Sciatic nerve (tissue), 2 donors: ENCODE data around the gene FMO3. TPM values are rescaled to one million over a fixed set of nuclear protein-coding genes. Genes with fewer than 3 reads are reported as not detected.

Experiments used
- ATAC-seq: fragments of 200-7000 bp; cut with Tn5 transposase; one replicate; pipeline ENCODE4 v1.9.1; 2020; ENCODE audit warnings: mild to moderate bottlenecking, moderate library complexity
- DNase-seq: peaks from one replicate; pipeline ENCODE4 v3.0.0-alpha.2; 2020; ENCODE audit warnings: low spot score
- intact Hi-C: fragments of 100-400 bp; cut with DNase I; formaldehyde crosslinking; loops from one replicate; pipeline ENCODE4 v1.14.2; 2022
- microRNA-seq: library from miRNA; unstranded; fragments of <30 nt; microRNA quantifications from one replicate; pipeline ENCODE4 v1.2.0, GENCODE V29; 2020
- total RNA-seq: library from RNA; stranded (reverse); fragmentation: NEBNext Ultra II Directional; extraction: Animal tissue kit (Norgen Biotek cat#: 25700); gene quantifications from one replicate; pipeline ENCODE4 v1.2.1, GENCODE V29; 2021
- donor health status: DM: no; HTN: no; CAD: no.
- donor health status: DM: no; HTN: no; CAD: no.

Gene FMO3
- total RNA-seq, 1 donor from 2014 or later = 3.0 TPM

DNA sequence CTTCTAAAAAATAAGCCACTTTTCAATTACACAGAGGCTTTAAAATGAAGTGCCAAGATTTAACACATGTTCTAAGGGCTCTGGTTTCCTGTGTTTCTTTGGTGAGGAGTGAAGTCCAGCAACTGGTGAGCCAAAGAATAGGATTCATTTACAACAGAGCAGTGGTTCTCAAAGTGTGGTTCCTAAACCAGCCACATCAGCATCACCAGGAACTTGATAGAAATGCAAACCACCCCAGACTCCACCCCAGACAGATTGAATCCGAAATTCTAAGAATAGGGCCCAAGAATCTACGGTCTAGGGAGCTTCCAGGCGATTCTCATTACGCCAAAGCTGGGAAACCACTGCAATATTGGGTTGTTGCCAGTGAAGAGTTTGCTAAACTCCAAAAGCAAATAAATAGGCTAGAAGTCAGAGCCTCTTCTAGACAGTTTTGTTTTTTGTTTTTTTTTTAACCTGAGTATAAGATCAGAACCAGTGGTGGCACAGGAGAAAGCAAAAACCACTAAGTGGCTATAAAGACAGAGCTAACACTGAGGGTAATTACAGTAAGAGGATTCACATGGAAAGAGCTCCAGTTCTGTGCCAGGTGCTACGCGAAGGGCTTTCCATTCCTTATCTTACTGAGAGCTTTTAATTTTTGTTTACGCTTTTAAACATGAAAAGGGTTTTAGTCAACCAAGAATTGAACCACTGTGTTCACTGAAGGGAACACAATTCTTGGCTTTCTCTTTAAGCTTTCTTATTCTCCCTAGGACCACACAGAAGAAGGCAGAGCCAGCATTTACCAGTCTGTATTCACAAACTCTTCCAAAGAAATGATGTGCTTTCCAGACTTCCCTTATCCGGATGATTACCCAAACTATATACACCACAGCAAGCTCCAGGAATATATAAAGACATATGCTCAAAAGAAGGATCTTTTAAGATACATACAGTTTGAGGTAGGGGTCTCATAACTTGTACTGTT, 52.0 kb downstream of the FMO3 start:
- intact Hi-C loops = no loop called here
- ATAC-seq = peak; percentile 68
- peak; percentile 56 for DNase-seq

DNA sequence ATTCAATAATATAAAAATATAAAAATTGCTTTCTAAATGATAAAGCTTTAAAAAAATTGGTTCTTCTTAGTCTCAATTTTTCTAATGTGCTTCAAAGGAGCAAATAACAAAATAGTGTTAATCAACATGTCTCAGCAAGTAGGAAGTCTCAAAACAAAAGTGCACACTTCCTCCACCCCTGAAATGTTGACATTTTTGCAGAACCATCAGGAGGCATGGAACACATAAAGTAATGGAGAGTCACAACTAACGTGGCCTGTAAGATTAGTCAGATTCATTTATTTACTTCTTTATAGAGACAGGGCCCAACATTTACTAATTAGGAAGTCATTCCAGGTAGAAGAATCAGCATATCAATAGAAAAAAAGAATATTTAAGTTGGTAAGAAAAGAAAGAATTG, 59.5 kb downstream of the FMO3 start:
- ATAC-seq (no peak), DNase-seq (no peak)
- intact Hi-C loops = no loop called here

DNA sequence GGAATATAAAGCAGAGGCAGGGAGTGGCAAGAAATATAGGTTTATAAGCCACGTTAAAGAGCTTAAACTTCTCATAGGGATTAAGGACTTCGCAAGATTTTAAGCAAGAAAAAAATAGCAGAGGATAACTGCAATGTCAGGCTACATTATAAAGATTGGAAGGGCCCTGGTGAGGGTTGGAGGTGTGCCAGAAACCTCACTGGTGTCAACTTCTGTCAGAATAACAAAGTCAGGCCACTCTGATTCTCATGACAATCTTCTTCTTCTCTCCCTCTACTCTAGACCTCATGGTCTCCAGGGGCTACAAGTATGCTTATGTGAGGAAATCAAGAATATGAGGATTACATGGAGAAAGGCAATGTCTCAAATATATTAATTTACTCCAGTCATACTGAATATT, 61.8 kb downstream of the FMO3 start:
- no peak for ATAC-seq
- intact Hi-C loops = no loop called here
- no peak for DNase-seq

DNA sequence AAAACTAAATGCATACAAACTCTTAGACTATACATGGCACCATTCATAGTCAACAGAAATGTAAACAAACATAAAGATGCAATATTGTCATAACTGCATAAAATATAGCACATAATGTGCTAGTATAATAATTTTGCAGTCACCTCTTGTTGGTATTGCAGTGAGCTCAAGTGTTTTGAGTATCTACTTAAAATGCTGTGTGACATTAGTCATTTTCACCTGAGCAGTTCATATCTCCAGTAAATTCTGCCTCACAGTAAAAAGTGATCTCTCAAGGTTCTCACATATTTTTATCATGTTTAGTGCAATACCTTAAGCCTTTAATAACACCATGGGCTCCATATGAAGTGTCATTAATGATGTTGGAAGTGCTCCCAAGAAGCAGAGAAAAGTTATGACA, 64.8 kb downstream of the FMO3 start:
- no peak for ATAC-seq
- intact Hi-C loops = no loop called here
- no peak for DNase-seq

DNA sequence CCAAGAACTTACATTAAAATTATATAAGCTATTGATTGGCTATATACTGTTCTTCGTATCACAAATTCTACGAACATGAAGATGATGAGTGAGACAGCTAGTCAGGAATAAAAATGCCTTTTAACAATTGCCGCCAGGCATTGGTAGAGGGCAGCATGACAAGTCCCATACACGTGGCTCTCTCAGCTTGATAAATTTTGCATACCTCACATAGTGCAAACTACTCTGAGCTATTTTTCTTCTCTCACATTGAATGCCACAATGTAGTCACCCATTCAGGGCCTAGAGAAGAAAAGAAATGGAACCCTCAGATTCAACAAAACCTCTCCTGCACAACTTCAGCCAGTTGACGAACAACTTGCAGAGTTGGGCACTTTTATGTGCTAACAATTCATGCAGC, 67.4 kb downstream of the FMO3 start:
- intact Hi-C loops = no loop called here
- DNase-seq = no peak
- ATAC-seq = no peak

DNA sequence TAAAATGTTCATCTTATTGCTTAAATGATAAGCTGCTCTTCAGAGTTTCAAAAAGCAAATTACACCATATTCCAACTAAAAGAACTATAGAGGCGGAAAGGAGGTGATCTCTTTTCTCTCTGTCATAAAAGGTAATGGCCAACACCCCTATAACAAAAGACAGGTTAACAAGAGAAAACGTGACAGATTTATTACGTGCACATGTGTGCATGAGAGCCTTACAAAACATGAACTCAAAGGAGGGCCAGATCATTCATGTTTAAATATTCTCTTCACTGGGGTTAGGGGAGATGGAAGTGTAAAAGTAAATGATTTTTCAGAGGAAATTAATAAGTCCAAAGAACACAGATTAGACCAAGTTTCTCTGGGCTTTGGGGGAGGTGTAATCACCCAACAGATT, 67.8 kb downstream of the FMO3 start:
- ATAC-seq (no peak), DNase-seq (no peak)
- intact Hi-C loops = no loop called here

DNA sequence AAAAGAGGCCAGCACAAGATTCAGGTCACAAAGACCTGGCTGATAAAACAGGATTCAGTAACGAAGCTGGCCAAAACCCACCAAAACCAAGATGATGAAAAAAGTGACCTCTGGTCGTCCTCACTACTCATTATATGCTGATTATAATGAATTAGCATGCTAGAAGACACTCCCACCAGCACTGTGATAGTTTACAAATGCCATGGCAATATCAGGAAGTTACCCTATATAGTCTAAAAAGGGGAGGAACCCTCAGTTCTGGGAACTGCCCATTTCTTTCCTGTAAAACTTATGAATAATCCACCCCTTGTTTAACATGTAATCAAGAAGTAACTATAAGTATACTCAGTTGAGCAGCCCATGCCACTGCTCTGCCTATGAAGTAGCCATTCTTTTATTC, 68.4 kb downstream of the FMO3 start:
- intact Hi-C loops = no loop called here
- DNase-seq = no peak
- no peak for ATAC-seq

DNA sequence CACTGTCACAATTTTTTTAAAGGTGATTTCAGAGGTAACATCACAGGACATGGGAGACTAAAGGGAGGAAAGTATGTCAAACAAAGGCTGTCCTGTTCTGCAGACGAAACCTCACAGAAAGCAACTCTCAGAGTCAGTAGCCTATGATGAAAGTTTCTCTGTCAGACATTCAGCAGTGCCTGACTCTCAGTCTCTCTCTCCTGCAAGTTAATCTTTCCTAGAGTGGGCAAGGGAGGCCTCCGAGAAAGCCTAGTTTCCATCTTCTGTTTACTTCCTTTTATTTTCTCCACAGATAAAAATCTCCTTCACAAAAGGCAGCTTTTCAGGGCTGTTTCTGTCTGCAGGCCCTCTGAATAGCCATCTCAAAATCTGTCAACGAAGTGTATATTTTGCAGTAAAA, 69.5 kb downstream of the FMO3 start:
- intact Hi-C loops = no loop called here
- DNase-seq = no peak
- peak; percentile 56 for ATAC-seq

DNA sequence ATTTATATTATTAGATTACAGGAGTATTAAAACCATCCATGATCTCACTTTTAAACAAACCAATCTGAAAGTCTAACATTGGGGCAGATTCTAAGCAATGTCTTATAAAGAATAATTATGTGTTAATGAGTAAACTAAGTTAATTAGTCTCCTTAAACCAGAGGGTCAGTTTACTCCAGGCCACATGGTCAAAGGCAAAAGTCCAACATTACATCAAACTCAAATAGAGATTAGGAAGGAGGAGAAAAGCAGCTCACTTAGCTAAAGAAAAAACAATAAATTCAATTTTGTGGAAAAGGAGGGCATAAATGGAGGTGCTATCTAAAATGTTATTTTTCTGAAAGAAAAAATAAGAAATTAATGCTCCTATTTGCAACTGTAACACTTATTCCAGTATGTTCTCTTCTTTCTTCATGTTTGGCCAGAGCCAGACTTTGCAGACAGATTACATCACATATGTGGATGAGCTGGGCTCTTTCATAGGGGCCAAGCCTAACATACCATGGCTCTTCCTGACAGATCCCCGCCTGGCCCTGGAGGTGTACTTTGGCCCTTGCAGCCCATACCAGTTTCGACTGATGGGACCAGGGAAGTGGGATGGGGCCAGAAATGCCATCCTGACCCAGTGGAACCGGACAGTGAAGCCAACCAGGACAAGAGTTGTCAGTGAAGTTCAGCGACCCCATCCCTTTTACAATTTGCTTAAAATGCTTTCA, 70.1 kb downstream of the FMO3 start:
- peak; percentile 71 for ATAC-seq
- no peak for DNase-seq
- intact Hi-C loops = no loop called here

DNA sequence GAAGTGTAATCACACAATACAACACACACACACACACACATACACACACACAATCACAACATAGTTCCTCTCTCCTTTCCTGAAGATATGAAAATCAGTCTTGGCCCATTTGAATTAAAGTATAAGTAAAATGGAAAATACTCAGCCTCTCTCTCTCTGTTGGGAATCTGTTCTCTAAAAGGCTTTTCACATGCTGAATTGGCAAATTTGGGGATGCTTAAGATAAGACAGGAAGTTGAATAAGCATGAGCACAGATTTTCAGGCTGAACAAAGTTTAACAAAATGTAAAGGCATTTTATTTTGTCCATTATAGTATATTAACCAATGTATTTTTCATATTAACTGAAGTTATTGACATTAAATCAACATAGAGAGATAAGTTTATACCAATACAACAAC, 70.7 kb downstream of the FMO3 start:
- intact Hi-C loops = no loop called here
- DNase-seq (no peak), ATAC-seq (no peak)

DNA sequence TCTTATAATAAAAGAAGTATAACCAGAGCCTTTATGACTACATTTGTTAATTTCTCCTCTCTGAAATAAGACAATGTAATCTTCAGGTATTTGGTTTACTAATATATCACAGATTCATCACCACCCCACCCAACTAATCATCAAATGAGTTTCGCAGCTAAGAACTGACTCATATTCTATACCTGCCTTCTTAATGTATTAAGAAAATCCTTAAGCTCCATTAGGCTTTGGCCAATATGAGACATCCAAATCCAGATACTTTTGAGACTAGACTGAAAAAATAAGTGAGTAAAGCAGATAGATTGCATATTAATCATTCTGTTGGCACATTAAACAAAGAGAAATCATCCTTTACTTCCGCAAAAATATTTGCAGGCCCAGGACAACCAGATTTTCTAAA, 75.7 kb downstream of the FMO3 start:
- DNase-seq (no peak), ATAC-seq (no peak)
- intact Hi-C loops = no loop called here

Small RNA genes within 50 kb of the gene (microRNA-seq; reads per million reads assigned to microRNA genes)
- gene MIR1295A (not detected), gene MIR1295B (not detected)

Other genes starting within 250 kb of the FMO3 start
- 0.31 TPM for gene MROH9, start 155.4 kb upstream of the FMO3 start, total RNA-seq
- gene FMO2, start 94.4 kb downstream of the FMO3 start, total RNA-seq = 58.3 TPM
- gene FMO1, start 157.6 kb downstream of the FMO3 start, total RNA-seq = 10.2 TPM
- gene FMO4, start 223.3 kb downstream of the FMO3 start, total RNA-seq = 4.9 TPM